Skeletal muscle satellite cell (primary cell): ENCODE measurements around the gene FABP7. TPM values are rescaled to one million over a fixed set of nuclear protein-coding genes. Genes with fewer than 3 reads are reported as not detected.

Source experiments
- H3K27me3 ChIP-seq: 2 replicates; pipeline ENCODE4 v1.7.0; 2013; ENCODE audit warnings: low read length; ENCODE audit not compliant: control insufficient read depth, insufficient read depth
- H3K36me3 ChIP-seq: 2 replicates; pipeline ENCODE4 v1.7.0; 2013; ENCODE audit warnings: mild to moderate bottlenecking, control low read depth, low read length; ENCODE audit not compliant: insufficient read depth
- H3K4me1 ChIP-seq: 2 replicates; pipeline ENCODE4 v1.7.0; 2013; ENCODE audit warnings: low read length; ENCODE audit not compliant: control insufficient read depth, insufficient read depth
- H3K4me2 ChIP-seq: 2 replicates; pipeline ENCODE4 v1.7.0; 2013; ENCODE audit warnings: mild to moderate bottlenecking, low read length
- H3K4me3 ChIP-seq: 2 replicates; pipeline ENCODE4 v1.7.0; 2013; ENCODE audit warnings: low read length
- H3K9ac ChIP-seq: 2 replicates; pipeline ENCODE4 v1.7.0; 2013; ENCODE audit warnings: mild to moderate bottlenecking, low read depth, low read length, moderate library complexity
- H3K9me3 ChIP-seq: replicated peaks from 2 replicates; pipeline ENCODE4 v1.7.0; 2013; ENCODE audit warnings: mild to moderate bottlenecking, control low read depth, low read length
- small RNA-seq: library from RNA; depleted of rRNA; stranded (forward); fragments of <200 nt; gene quantifications from one replicate; pipeline ENCODE3, GENCODE V24; 2012

Gene FABP7

GRCh38 chr6:122817766-122818165, 38.2 kb downstream of the FABP7 start:
- Histone ChIP-seq H3K9ac (no peak overlapping the region), H3K4me2 (no peak overlapping the region), H3K4me1 (no peaks in the 10 kb centered on the region), H3K36me3 (no peaks in the 10 kb centered on the region), H3K9me3 (no peaks in the 10 kb centered on the region), H3K27me3 (no peaks in the 10 kb centered on the region), H3K4me3 (no peak overlapping the region)

GRCh38 chr6:122818866-122819265, 39.4 kb downstream of the FABP7 start:
- Histone ChIP-seq H3K9ac (no peak overlapping the region), H3K36me3 (no peaks in the 10 kb centered on the region), H3K9me3 (no peaks in the 10 kb centered on the region), H3K4me2 (no peak overlapping the region), H3K4me3 (no peak overlapping the region), H3K4me1 (no peaks in the 10 kb centered on the region), H3K27me3 (no peaks in the 10 kb centered on the region)

GRCh38 chr6:122821095-122821494, 41.6 kb downstream of the FABP7 start:
- no peaks in the 10 kb centered on the region for H3K4me1 ChIP-seq
- no peaks in the 10 kb centered on the region for H3K27me3 ChIP-seq
- no peak overlapping the region for H3K9ac ChIP-seq
- no peaks in the 10 kb centered on the region for H3K9me3 ChIP-seq
- H3K4me3 ChIP-seq, result no peak overlapping the region
- H3K36me3 ChIP-seq, result no peaks in the 10 kb centered on the region
- H3K4me2 ChIP-seq, result no peak overlapping the region

- H3K36me3 ChIP-seq, result no peaks in the 10 kb centered on the region
- H3K4me2 ChIP-seq, result no peak overlapping the region
- H3K27me3 ChIP-seq, result no peaks in the 10 kb centered on the region
- no peaks in the 10 kb centered on the region for H3K9me3 ChIP-seq
- H3K4me1 ChIP-seq, result no peaks in the 10 kb centered on the region
- H3K4me3 ChIP-seq, result no peak overlapping the region
- no peak overlapping the region for H3K9ac ChIP-seq
Observed at GRCh38 chr6:122825163-122825562, 45.6 kb downstream of the FABP7 start.

- no peaks in the 10 kb centered on the region for H3K9me3 ChIP-seq
- no peaks in the 10 kb centered on the region for H3K27me3 ChIP-seq
- H3K4me1 ChIP-seq, result no peaks in the 10 kb centered on the region
- H3K4me3 ChIP-seq, result no peak overlapping the region
- H3K36me3 ChIP-seq, result no peaks in the 10 kb centered on the region
- H3K9ac ChIP-seq, result no peak overlapping the region
- H3K4me2 ChIP-seq, result no peak overlapping the region
Observed at GRCh38 chr6:122829456-122829855, 49.9 kb downstream of the FABP7 start.

- Histone ChIP-seq H3K36me3 (no peaks in the 10 kb centered on the region), H3K4me2 (no peak overlapping the region), H3K9ac (no peak overlapping the region), H3K4me3 (no peak overlapping the region), H3K27me3 (no peaks in the 10 kb centered on the region), H3K9me3 (no peaks in the 10 kb centered on the region), H3K4me1 (no peaks in the 10 kb centered on the region)
Observed at GRCh38 chr6:122831511-122831910, 52.0 kb downstream of the FABP7 start.

- Histone ChIP-seq H3K4me2 (no peak overlapping the region), H3K9ac (no peak overlapping the region), H3K4me3 (no peak overlapping the region), H3K36me3 (no peaks in the 10 kb centered on the region), H3K9me3 (no peaks in the 10 kb centered on the region), H3K4me1 (no peaks in the 10 kb centered on the region), H3K27me3 (peaks cover 2% of the 10 kb centered on the region)
Observed at GRCh38 chr6:122832459-122832858, 52.9 kb downstream of the FABP7 start.

- Histone ChIP-seq H3K9ac (no peak overlapping the region), H3K4me1 (no peaks in the 10 kb centered on the region), H3K9me3 (no peaks in the 10 kb centered on the region), H3K27me3 (peaks cover 3% of the 10 kb centered on the region), H3K4me3 (no peak overlapping the region), H3K4me2 (no peak overlapping the region), H3K36me3 (no peaks in the 10 kb centered on the region)
Observed at GRCh38 chr6:122833021-122833491, 53.5 kb downstream of the FABP7 start.

Small RNA genes lying within 50 kb of the gene (small RNA-seq; reads per million reads assigned to genes)
- not detected for gene RN7SL564P
